ENCODE data around the gene THYN1. TPM values are rescaled to one million over a fixed set of nuclear protein-coding genes. Genes with fewer than 3 reads are reported as not detected.

The THYN1 gene
- total and polyA plus RNA-seq, 12 donors: 32.8 to 91.0 (median 48.6) TPM

- H3K4me3 ChIP-seq: no peak overlapping the region
- DNase-seq: no peak
- no peaks in the 10 kb centered on the region for H3K9me3 ChIP-seq (replicated peaks in 1 of 3)
- 23 to 36% (median 27%) methylated on average over 5 of the region's 5 CpGs for WGBS, 4 donors
- TF ChIP-seq CTCF (IDR thresholded peaks at IDR 0.05) (no peak), POLR2A (IDR thresholded peaks at IDR 0.05) (no peak)
- no peaks in the 10 kb centered on the region for H3K36me3 ChIP-seq (replicated peaks in 1 of 2)
- H3K27me3 ChIP-seq: peaks cover 68% of the 10 kb centered on the region
- intact Hi-C loops (cut with DNase I): no loop called here
- peaks cover 0 to 17% of the 10 kb centered on the region in 2 donors for H3K4me1 ChIP-seq (replicated peaks in 1 of 2)
- H3K27ac ChIP-seq: no peak overlapping the region
These were observed 22.0 kb upstream of the THYN1 start for GRCh38 chr11:134275188-134275533.

GRCh38 chr11:134273317-134273712 is 20.2 kb upstream of the THYN1 start:
- H3K4me3 ChIP-seq: no peak overlapping the region
- H3K27ac ChIP-seq: no peak overlapping the region
- WGBS, 4 donors: 28 to 46% (median 31%) methylated on average over 3 of the region's 3 CpGs
- intact Hi-C loops (cut with DNase I): no loop called here
- no peaks in the 10 kb centered on the region for H3K9me3 ChIP-seq (replicated peaks in 1 of 3)
- H3K36me3 ChIP-seq (replicated peaks in 1 of 2): no peaks in the 10 kb centered on the region
- no peak for DNase-seq
- TF ChIP-seq CTCF (IDR thresholded peaks at IDR 0.05): no peak
- TF ChIP-seq POLR2A (IDR thresholded peaks at IDR 0.05): no peak
- H3K4me1 ChIP-seq (replicated peaks in 1 of 2): peaks cover 0 to 17% of the 10 kb centered on the region in 2 donors
- H3K27me3 ChIP-seq: peaks cover 63% of the 10 kb centered on the region

- WGBS, 4 donors: 29 to 37% (median 35%) methylated on average over 18 of the region's 18 CpGs
- H3K4me3 ChIP-seq: no peak overlapping the region
- no peak overlapping the region for H3K27ac ChIP-seq
- intact Hi-C loops (cut with DNase I): no loop called here
- no peak for TF ChIP-seq POLR2A (IDR thresholded peaks at IDR 0.05)
- H3K4me1 ChIP-seq (replicated peaks in 1 of 2): peaks cover 0 to 17% of the 10 kb centered on the region in 2 donors
- H3K9me3 ChIP-seq (replicated peaks in 1 of 3): no peaks in the 10 kb centered on the region
- DNase-seq: peak in 2 of 7 donors; percentile 35 to 61
- no peaks in the 10 kb centered on the region for H3K36me3 ChIP-seq (replicated peaks in 1 of 2)
- peaks cover 57% of the 10 kb centered on the region for H3K27me3 ChIP-seq
These were observed 19.5 kb upstream of the THYN1 start for GRCh38 chr11:134272381-134273316.

- H3K27me3 ChIP-seq: peaks cover 50% of the 10 kb centered on the region
These were observed 18.8 kb upstream of the THYN1 start for GRCh38 chr11:134271978-134272377.

More at GRCh38 chr11:134271978-134272377, 18.8 kb upstream of the THYN1 start:
- intact Hi-C loops (cut with DNase I): no loop called here
- Histone ChIP-seq H3K27ac (no peak overlapping the region), H3K4me3 (no peak overlapping the region), H3K4me1 (replicated peaks in 1 of 2) (peaks cover 0 to 14% of the 10 kb centered on the region in 2 donors), H3K36me3 (replicated peaks in 1 of 2) (no peaks in the 10 kb centered on the region), H3K9me3 (replicated peaks in 1 of 3) (no peaks in the 10 kb centered on the region)
- TF ChIP-seq CTCF (IDR thresholded peaks at IDR 0.05) (no peak), POLR2A (IDR thresholded peaks at IDR 0.05) (no peak)
- peak in 1 of 7 donors; percentile 20 for DNase-seq
- 87 to 92% (median 90%) methylated on average over 4 of the region's 4 CpGs for WGBS, 4 donors

Data from adrenal gland (tissue), 12 donors.